Hepatocyte (in vitro differentiated cells): ENCODE results near the gene GDI2. TPM values are rescaled to one million over a fixed set of nuclear protein-coding genes. Genes with fewer than 3 reads are reported as not detected.
A peak's percentile ranks its signal among the peaks of the same experiment; 100 is the strongest.
"Not testable (repeated sequence)": the region's sequence is repeated elsewhere in the genome, so short reads cannot be mapped to it uniquely, and the experiment has no call there.

Experiments used
- DNase-seq: peaks from one replicate; pipeline ENCODE4 v3.0.0-alpha.2; 2016; ENCODE audit warnings: low spot score
- H2AFZ ChIP-seq: fragments of 200-600 bp; sonication (generic); 2 replicates; pipeline ENCODE4 v1.6.0; 2016; ENCODE audit warnings: antibody characterized with exemption, mild to moderate bottlenecking
- H3K27ac ChIP-seq: fragments of 200-600 bp; sonication (generic); 2 replicates; pipeline ENCODE4 v1.5.1; 2016; ENCODE audit warnings: mild to moderate bottlenecking
- H3K27me3 ChIP-seq: fragments of 200-600 bp; sonication (generic); 2 replicates; pipeline ENCODE4 v1.6.1; 2016
- H3K36me3 ChIP-seq: fragments of 200-600 bp; sonication (generic); replicated peaks from 2 replicates; pipeline ENCODE4 v1.5.1; 2016; ENCODE audit warnings: low read depth; ENCODE audit not compliant: insufficient read depth
- H3K4me1 ChIP-seq: fragments of 200-600 bp; sonication (generic); 2 replicates; pipeline ENCODE4 v1.5.1; 2016; ENCODE audit warnings: mild to moderate bottlenecking, moderate library complexity; ENCODE audit not compliant: insufficient read depth
- H3K4me2 ChIP-seq: fragments of 200-600 bp; sonication (generic); 2 replicates; pipeline ENCODE4 v1.6.0; 2016
- H3K4me3 ChIP-seq: fragments of 200-600 bp; sonication (generic); 2 replicates; pipeline ENCODE4 v1.5.1; 2016; ENCODE audit warnings: mild to moderate bottlenecking
- H3K79me2 ChIP-seq: fragments of 200-600 bp; sonication (generic); 2 replicates; pipeline ENCODE4 v1.6.0; 2017; ENCODE audit warnings: mild to moderate bottlenecking
- H3K9me2 ChIP-seq: fragments of 200-600 bp; sonication (generic); replicated peaks from 2 replicates; pipeline ENCODE4 v1.6.0; 2017; ENCODE audit warnings: mild to moderate bottlenecking; ENCODE audit not compliant: insufficient read depth
- H3K9me3 ChIP-seq: fragments of 200-600 bp; sonication (generic); 2 replicates; pipeline ENCODE4 v1.5.1; 2016; ENCODE audit warnings: low read depth, mild to moderate bottlenecking
- H4K20me1 ChIP-seq: fragments of 200-600 bp; sonication (generic); 2 replicates; pipeline ENCODE4 v1.6.0; 2016; ENCODE audit warnings: mild to moderate bottlenecking; ENCODE audit not compliant: insufficient read depth, poor library complexity, severe bottlenecking
- EZH2 ChIP-seq: fragments of 200-600 bp; sonication (generic); IDR thresholded peaks from 2 replicates; pipeline ENCODE4 v1.6.1; 2016; ENCODE audit warnings: antibody characterized with exemption, mild to moderate bottlenecking, borderline replicate concordance
- EZH2phosphoT487 ChIP-seq: fragments of 200-600 bp; sonication (generic); IDR thresholded peaks from one replicate; pipeline ENCODE4 v1.6.1; 2018; ENCODE audit warnings: antibody characterized with exemption, mild to moderate bottlenecking, low read depth, moderate library complexity; ENCODE audit not compliant: unreplicated experiment, severe bottlenecking
- WGBS: methylation state at CpG from one replicate; pipeline ENCODE4 v1.1.6; 2016; ENCODE audit warnings: low lambda C conversion rate; ENCODE audit errors: missing lambda C conversion rate; 5-methylcytosine and 5-hydroxymethylcytosine counted together
- polyA plus RNA-seq: library from polyadenylated mRNA; unstranded; fragments of >200 nt; fragmentation: Nextera tagmentation; extraction: Ambion mirVana; gene quantifications from 2 replicates; pipeline ENCODE4 v1.2.1, GENCODE V29; 2016
- total RNA-seq: library from RNA; depleted of rRNA; stranded (reverse); fragments of >200 nt; gene quantifications from 2 replicates; pipeline ENCODE4 v1.2.3, GENCODE V29; 2014
- TF ChIP-seq, protein P1 (sequence below): fragments of 200-600 bp; sonication (generic); IDR thresholded peaks from 2 replicates; pipeline ENCODE4 v1.5.1; 2016; ENCODE audit warnings: antibody characterized with exemption, mild to moderate bottlenecking; ENCODE audit not compliant: poor library complexity

GDI2 gene
- total and polyA plus RNA-seq, 2 experiments from 2014 or later, result 149 to 362 TPM

DNA sequence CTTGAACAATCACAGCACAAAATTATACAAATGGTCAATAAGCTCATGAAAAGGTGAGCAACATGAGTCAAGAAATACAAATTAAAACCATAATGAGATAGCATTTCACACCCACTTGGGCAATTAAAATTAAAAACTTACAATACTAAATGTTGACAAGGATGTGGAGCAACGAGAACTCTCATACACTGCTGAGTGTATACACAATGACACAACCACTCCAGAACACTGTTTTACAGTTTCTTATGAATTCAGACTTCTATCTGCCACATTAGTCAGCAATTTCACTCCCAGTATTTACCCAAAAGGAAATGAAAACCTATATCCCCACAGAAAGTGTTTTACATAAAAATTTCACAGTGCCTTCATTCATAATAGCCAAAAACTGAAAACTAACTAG, 31.1 kb downstream of the GDI2 start:
- TF ChIP-seq EZH2phosphoT487, result no peak
- TF ChIP-seq, protein P1, sequence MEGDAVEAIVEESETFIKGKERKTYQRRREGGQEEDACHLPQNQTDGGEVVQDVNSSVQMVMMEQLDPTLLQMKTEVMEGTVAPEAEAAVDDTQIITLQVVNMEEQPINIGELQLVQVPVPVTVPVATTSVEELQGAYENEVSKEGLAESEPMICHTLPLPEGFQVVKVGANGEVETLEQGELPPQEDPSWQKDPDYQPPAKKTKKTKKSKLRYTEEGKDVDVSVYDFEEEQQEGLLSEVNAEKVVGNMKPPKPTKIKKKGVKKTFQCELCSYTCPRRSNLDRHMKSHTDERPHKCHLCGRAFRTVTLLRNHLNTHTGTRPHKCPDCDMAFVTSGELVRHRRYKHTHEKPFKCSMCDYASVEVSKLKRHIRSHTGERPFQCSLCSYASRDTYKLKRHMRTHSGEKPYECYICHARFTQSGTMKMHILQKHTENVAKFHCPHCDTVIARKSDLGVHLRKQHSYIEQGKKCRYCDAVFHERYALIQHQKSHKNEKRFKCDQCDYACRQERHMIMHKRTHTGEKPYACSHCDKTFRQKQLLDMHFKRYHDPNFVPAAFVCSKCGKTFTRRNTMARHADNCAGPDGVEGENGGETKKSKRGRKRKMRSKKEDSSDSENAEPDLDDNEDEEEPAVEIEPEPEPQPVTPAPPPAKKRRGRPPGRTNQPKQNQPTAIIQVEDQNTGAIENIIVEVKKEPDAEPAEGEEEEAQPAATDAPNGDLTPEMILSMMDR, result no peak
- TF ChIP-seq EZH2, result no peak
- Histone ChIP-seq H3K27me3 (no peaks in the 10 kb centered on the region), H3K4me2 (no peak overlapping the region), H4K20me1 (peaks cover 45% of the 10 kb centered on the region), H3K4me1 (no peaks in the 10 kb centered on the region), H3K27ac (no peak overlapping the region), H3K36me3 (peaks cover 9% of the 10 kb centered on the region), H3K9me3 (no peaks in the 10 kb centered on the region), H2AFZ (no peak overlapping the region), H3K9me2 (no peaks in the 10 kb centered on the region), H3K4me3 (no peak overlapping the region), H3K79me2 (peaks cover 99% of the 10 kb centered on the region)
- DNase-seq, result no peak
- 89% methylated on average over 1 of the region's 1 CpG for WGBS

DNA sequence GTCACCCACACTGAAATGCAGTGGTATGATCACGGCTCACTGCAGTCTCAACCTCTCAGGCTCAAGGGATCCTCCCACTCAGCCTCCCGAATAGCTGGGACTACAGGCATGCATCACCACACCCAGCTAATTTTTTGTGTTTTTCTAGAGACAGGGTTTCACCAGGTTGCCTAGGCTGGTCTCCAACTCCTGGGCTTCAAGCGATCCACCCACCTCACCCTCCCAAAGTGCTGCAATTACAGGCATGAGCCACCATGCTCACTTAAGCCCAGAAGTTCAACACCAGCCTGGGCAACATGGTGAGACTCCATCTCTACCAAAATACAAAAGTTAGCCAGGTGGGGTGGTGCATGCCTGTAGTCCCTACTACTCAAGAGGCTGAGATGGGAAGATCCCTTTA, 33.5 kb downstream of the GDI2 start:
- WGBS, result 96% methylated on average over 3 of the region's 3 CpGs
- H3K79me2 ChIP-seq, result peaks cover 99% of the 10 kb centered on the region
- H3K4me2 ChIP-seq, result no peak overlapping the region
- no peak overlapping the region for H3K27ac ChIP-seq
- H2AFZ ChIP-seq, result no peak overlapping the region
- DNase-seq, result no peak
- TF ChIP-seq EZH2phosphoT487 (no peak), EZH2 (no peak)
- TF ChIP-seq, protein P1, result no peak
- no peaks in the 10 kb centered on the region for H3K9me2 ChIP-seq
- H3K27me3 ChIP-seq, result no peaks in the 10 kb centered on the region
- no peaks in the 10 kb centered on the region for H3K9me3 ChIP-seq
- no peak overlapping the region for H3K4me3 ChIP-seq
- H3K36me3 ChIP-seq, result peaks cover 9% of the 10 kb centered on the region
- no peaks in the 10 kb centered on the region for H3K4me1 ChIP-seq
- H4K20me1 ChIP-seq, result peaks cover 62% of the 10 kb centered on the region

GRCh38 chr10:5777758-5778157, 35.5 kb downstream of the GDI2 start:
- not testable (repeated sequence) for H3K4me1 ChIP-seq, H2AFZ ChIP-seq, H3K27ac ChIP-seq, H3K4me2 ChIP-seq, H3K36me3 ChIP-seq, H3K9me2 ChIP-seq, H3K4me3 ChIP-seq, H3K27me3 ChIP-seq, DNase-seq, H3K9me3 ChIP-seq
- Histone ChIP-seq H3K79me2 (peaks cover 100% of the 10 kb centered on the region), H4K20me1 (peaks cover 74% of the 10 kb centered on the region)
- 98% methylated on average over 3 of the region's 3 CpGs for WGBS

DNA sequence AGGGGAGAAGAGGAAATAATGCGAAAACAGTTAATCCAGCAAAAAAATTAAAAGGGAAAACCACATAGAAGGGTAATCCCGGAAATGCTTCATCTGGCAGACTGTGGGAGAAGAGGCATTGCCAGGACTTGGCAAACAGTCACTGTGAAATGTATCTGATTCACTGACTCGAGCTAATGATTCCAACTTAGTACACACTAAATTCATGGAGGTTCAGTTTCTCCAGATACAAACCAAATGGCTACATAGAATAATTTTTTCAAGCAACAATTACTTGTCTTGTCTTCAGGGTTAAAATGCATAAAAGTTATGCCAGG, 36.4 kb downstream of the GDI2 start:
- no peak for DNase-seq
- peaks cover 76% of the 10 kb centered on the region for H4K20me1 ChIP-seq
- H3K4me1 ChIP-seq, result no peaks in the 10 kb centered on the region
- TF ChIP-seq, protein P1, result no peak
- TF ChIP-seq EZH2 (no peak), EZH2phosphoT487 (no peak)
- peak overlapping the region; percentile 2 for H3K4me2 ChIP-seq
- peaks cover 4% of the 10 kb centered on the region for H3K36me3 ChIP-seq
- no peaks in the 10 kb centered on the region for H3K27me3 ChIP-seq
- no peak overlapping the region for H2AFZ ChIP-seq
- no peak overlapping the region for H3K4me3 ChIP-seq
- H3K27ac ChIP-seq, result no peak overlapping the region
- peaks cover 100% of the 10 kb centered on the region for H3K79me2 ChIP-seq
- H3K9me3 ChIP-seq, result no peaks in the 10 kb centered on the region
- 77% methylated on average over 3 of the region's 3 CpGs for WGBS
- H3K9me2 ChIP-seq, result no peaks in the 10 kb centered on the region
